ENCODE data around the gene AMPD2. TPM values are rescaled to one million over a fixed set of nuclear protein-coding genes. Genes with fewer than 3 reads are reported as not detected.

Gene AMPD2
- total RNA-seq, 1 donor from 2014 or later = 38.5 TPM

DNA sequence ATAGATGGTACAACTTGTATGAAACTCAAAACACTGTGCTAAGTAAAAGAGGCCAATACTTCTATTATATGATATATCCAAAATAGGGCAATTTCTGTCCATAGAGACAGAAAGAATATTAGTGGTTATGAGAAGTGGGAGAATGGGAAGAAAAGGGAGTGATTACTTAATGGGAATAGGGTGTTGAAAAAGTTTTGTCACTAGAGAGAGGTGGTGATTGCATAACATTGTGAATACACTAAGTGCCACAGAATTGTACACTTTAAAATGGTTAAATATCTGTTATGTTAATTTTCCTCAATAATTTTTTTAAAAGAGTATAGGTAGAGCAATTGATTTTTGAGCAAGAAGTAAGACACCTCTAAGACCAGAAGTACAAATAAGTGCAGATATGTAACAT lies 30.0 kb upstream of the AMPD2 start:
- peaks cover 0 to 67% of the 10 kb centered on the region in 2 donors for H3K36me3 ChIP-seq
- no peak for DNase-seq (ENCODE audit: extremely low spot score in 2 of 2)
- no peak overlapping the region for H3K27ac ChIP-seq
- H3K27me3 ChIP-seq = no peaks in the 10 kb centered on the region
- TF ChIP-seq, protein P1, sequence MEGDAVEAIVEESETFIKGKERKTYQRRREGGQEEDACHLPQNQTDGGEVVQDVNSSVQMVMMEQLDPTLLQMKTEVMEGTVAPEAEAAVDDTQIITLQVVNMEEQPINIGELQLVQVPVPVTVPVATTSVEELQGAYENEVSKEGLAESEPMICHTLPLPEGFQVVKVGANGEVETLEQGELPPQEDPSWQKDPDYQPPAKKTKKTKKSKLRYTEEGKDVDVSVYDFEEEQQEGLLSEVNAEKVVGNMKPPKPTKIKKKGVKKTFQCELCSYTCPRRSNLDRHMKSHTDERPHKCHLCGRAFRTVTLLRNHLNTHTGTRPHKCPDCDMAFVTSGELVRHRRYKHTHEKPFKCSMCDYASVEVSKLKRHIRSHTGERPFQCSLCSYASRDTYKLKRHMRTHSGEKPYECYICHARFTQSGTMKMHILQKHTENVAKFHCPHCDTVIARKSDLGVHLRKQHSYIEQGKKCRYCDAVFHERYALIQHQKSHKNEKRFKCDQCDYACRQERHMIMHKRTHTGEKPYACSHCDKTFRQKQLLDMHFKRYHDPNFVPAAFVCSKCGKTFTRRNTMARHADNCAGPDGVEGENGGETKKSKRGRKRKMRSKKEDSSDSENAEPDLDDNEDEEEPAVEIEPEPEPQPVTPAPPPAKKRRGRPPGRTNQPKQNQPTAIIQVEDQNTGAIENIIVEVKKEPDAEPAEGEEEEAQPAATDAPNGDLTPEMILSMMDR (IDR thresholded peaks at IDR 0.05) = no peak
- no peak for TF ChIP-seq POLR2A (IDR thresholded peaks at IDR 0.05)
- no peak overlapping the region for H3K4me3 ChIP-seq
- H3K9me3 ChIP-seq = no peaks in the 10 kb centered on the region
- intact Hi-C loops (cut with DNase I) = no loop called here
- no peaks in the 10 kb centered on the region for H3K4me1 ChIP-seq

DNA sequence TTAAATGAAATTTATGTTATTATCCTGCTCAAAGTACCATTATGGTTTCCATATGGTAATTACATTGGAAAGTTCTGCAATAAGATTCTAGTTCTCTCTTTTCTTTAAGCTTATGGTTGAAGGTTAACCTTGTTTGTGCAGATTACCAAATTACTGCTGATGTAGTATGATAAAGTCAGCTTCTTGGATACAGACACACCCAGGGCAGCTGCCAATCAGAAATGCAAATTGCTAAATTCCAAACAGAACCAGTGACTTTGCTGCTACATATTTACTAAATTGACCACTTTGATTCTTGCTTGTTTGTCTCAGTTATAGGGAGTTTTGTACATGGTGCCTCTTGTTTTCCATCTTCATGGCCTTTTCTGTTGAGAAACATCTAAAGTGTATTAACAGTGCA lies 26.7 kb upstream of the AMPD2 start:
- Histone ChIP-seq H3K36me3 (peaks cover 0 to 36% of the 10 kb centered on the region in 2 donors), H3K27ac (no peak overlapping the region), H3K9me3 (no peaks in the 10 kb centered on the region), H3K4me1 (no peaks in the 10 kb centered on the region), H3K4me3 (no peak overlapping the region), H3K27me3 (no peaks in the 10 kb centered on the region)
- intact Hi-C loops (cut with DNase I) = no loop called here
- DNase-seq (ENCODE audit: extremely low spot score in 2 of 2) = no peak
- no peak for TF ChIP-seq POLR2AphosphoS5 (IDR thresholded peaks at IDR 0.05; ENCODE audit: insufficient read depth in 1 of 2, low read depth in 1 of 2)
- TF ChIP-seq POLR2A (IDR thresholded peaks at IDR 0.05) = no peak
- TF ChIP-seq, protein P1 (IDR thresholded peaks at IDR 0.05) = no peak

DNA sequence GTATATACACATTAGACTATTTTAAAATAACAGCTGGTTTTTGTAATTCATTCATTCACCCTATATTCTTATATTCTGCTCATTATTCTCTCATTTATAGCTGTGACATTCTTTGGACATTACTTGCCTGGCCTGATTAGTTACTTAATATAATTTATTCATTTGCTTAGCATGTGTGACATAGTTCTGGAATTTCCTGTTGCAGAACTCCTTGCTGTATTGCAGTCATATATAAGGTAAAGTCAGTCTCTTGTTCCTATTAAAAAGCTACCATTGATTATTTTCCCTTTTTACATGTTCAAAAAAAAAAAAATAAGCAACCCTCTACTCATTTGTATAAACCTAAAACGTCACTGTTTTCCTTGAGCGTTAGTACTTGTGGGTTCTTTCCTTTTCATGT lies 24.1 kb upstream of the AMPD2 start:
- intact Hi-C loops (cut with DNase I) = no loop called here

DNA sequence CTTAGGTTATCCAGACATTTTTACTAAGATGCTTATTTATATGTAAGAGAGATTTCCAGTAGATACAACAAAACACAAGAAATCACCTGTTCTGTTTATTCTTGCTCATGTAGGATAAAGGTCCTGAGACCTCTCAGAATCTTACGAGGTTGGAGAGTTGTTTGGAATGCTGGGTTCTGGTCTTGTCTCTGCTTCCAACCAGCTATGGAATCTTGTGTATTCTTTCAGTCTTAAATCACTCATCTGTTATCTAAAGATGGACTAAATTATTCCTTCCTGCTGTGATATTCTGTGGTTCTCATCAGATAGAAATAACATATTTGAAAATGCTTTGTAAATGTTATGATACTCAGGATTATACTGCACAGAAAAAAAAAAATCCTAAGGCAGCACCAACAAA lies 21.5 kb upstream of the AMPD2 start:
- H3K27ac ChIP-seq = no peak overlapping the region
- intact Hi-C loops (cut with DNase I) = no loop called here
- peaks cover 0 to 2% of the 10 kb centered on the region in 2 donors for H3K36me3 ChIP-seq
- no peak overlapping the region for H3K4me3 ChIP-seq
- H3K27me3 ChIP-seq = no peaks in the 10 kb centered on the region
- no peak for TF ChIP-seq POLR2AphosphoS5 (IDR thresholded peaks at IDR 0.05; ENCODE audit: insufficient read depth in 1 of 2, low read depth in 1 of 2)
- TF ChIP-seq POLR2A (IDR thresholded peaks at IDR 0.05) = no peak
- TF ChIP-seq, protein P1 (IDR thresholded peaks at IDR 0.05) = no peak
- no peaks in the 10 kb centered on the region for H3K4me1 ChIP-seq
- H3K9me3 ChIP-seq = no peaks in the 10 kb centered on the region
- DNase-seq (ENCODE audit: extremely low spot score in 2 of 2) = no peak

More for the DNA sequence above, 24.1 kb upstream of the AMPD2 start:
- no peaks in the 10 kb centered on the region for H3K9me3 ChIP-seq
- H3K4me3 ChIP-seq = no peak overlapping the region
- no peaks in the 10 kb centered on the region for H3K4me1 ChIP-seq
- TF ChIP-seq POLR2A (IDR thresholded peaks at IDR 0.05) = no peak
- TF ChIP-seq POLR2AphosphoS5 (IDR thresholded peaks at IDR 0.05; ENCODE audit: insufficient read depth in 1 of 2, low read depth in 1 of 2) = no peak
- TF ChIP-seq, protein P1 (IDR thresholded peaks at IDR 0.05) = no peak
- no peaks in the 10 kb centered on the region for H3K27me3 ChIP-seq
- peaks cover 0 to 17% of the 10 kb centered on the region in 2 donors for H3K36me3 ChIP-seq
- no peak overlapping the region for H3K27ac ChIP-seq
- DNase-seq (ENCODE audit: extremely low spot score in 2 of 2) = no peak

DNA sequence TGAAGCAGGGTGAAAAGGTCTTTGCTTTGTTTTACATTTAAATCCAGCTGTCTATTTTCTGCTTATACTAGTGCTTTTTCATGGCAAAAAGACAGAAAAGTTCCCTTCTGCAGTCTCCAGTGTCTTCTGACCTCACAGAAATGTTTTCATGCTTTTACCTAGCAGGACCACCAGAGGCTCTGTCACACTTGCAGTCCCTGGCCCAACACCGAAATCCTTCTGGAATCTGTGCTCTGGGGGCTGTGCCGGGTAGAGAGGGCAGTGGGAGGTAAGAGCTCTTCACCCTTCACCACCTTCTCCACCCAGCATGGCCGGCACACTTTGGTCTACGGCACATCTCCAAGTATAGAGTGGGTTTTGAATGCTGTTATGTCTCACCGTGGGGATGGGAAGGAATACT lies 21.0 kb upstream of the AMPD2 start:
- no peaks in the 10 kb centered on the region for H3K9me3 ChIP-seq
- no peak for DNase-seq (ENCODE audit: extremely low spot score in 2 of 2)
- no peaks in the 10 kb centered on the region for H3K27me3 ChIP-seq
- no peak overlapping the region for H3K4me3 ChIP-seq
- TF ChIP-seq POLR2AphosphoS5 (IDR thresholded peaks at IDR 0.05; ENCODE audit: insufficient read depth in 1 of 2, low read depth in 1 of 2) = no peak
- no peak for TF ChIP-seq POLR2A (IDR thresholded peaks at IDR 0.05)
- TF ChIP-seq, protein P1 (IDR thresholded peaks at IDR 0.05) = no peak
- intact Hi-C loops (cut with DNase I) = no loop called here
- H3K4me1 ChIP-seq = no peaks in the 10 kb centered on the region
- no peaks in the 10 kb centered on the region for H3K36me3 ChIP-seq
- no peak overlapping the region for H3K27ac ChIP-seq

Data from vagina (tissue), 2 donors.